ENCODE results near the gene SVEP1.
A peak's percentile ranks its signal among the peaks of the same experiment; 100 is the strongest.

SVEP1 gene

GRCh38 chr9:110521206-110521605 is 58.3 kb downstream of the SVEP1 start:
- no peak for DNase-seq (ENCODE audit: low read depth)

GRCh38 chr9:110520120-110520701 is 59.3 kb downstream of the SVEP1 start:
- peak; percentile 63 for DNase-seq (ENCODE audit: low read depth)

- DNase-seq (ENCODE audit: low read depth) = no peak
Measured at GRCh38 chr9:110517483-110517882, 62.1 kb downstream of the SVEP1 start.

- DNase-seq (ENCODE audit: low read depth) = no peak
Measured at GRCh38 chr9:110514897-110515296, 64.6 kb downstream of the SVEP1 start.

- no peak for DNase-seq (ENCODE audit: low read depth)
Measured at GRCh38 chr9:110512817-110513216, 66.7 kb downstream of the SVEP1 start.

- DNase-seq (ENCODE audit: low read depth) = no peak
Measured at GRCh38 chr9:110509792-110510191, 69.7 kb downstream of the SVEP1 start.

- peak; percentile 62 for DNase-seq (ENCODE audit: low read depth)
Measured at GRCh38 chr9:110502842-110503241, 76.7 kb downstream of the SVEP1 start.

- no peak for DNase-seq (ENCODE audit: low read depth)
Measured at GRCh38 chr9:110499608-110500007, 79.9 kb downstream of the SVEP1 start.

GRCh38 chr9:110487196-110487595 is 92.3 kb downstream of the SVEP1 start:
- no peak for DNase-seq (ENCODE audit: low read depth)

- peak; percentile 20 for DNase-seq (ENCODE audit: low read depth)
Measured at GRCh38 chr9:110486218-110486617, 93.3 kb downstream of the SVEP1 start.

- DNase-seq (ENCODE audit: low read depth) = no peak
Measured at GRCh38 chr9:110479481-110479880, 100.1 kb downstream of the SVEP1 start.

GRCh38 chr9:110476251-110476650 is 103.3 kb downstream of the SVEP1 start:
- no peak for DNase-seq (ENCODE audit: low read depth)

- DNase-seq (ENCODE audit: low read depth) = no peak
Measured at GRCh38 chr9:110472111-110472510, 107.4 kb downstream of the SVEP1 start.

- no peak for DNase-seq (ENCODE audit: low read depth)
Measured at GRCh38 chr9:110468950-110469349, 110.6 kb downstream of the SVEP1 start.

GRCh38 chr9:110465190-110465589 is 114.4 kb downstream of the SVEP1 start:
- DNase-seq (ENCODE audit: low read depth) = no peak

- no peak for DNase-seq (ENCODE audit: low read depth)
Measured at GRCh38 chr9:110464321-110464720, 115.2 kb downstream of the SVEP1 start.

GRCh38 chr9:110463499-110463898 is 116.0 kb downstream of the SVEP1 start:
- DNase-seq (ENCODE audit: low read depth) = no peak

GRCh38 chr9:110457245-110457644 is 122.3 kb downstream of the SVEP1 start:
- DNase-seq (ENCODE audit: low read depth) = no peak

GRCh38 chr9:110456681-110457080 is 122.9 kb downstream of the SVEP1 start:
- DNase-seq (ENCODE audit: low read depth) = no peak

- no peak for DNase-seq (ENCODE audit: low read depth)
Measured at GRCh38 chr9:110455860-110456259, 123.7 kb downstream of the SVEP1 start.

GRCh38 chr9:110452227-110452801 is 127.2 kb downstream of the SVEP1 start:
- DNase-seq (ENCODE audit: low read depth) = peak; percentile 16

GRCh38 chr9:110451726-110452125 is 127.8 kb downstream of the SVEP1 start:
- DNase-seq (ENCODE audit: low read depth) = no peak

GRCh38 chr9:110447476-110447875 is 132.1 kb downstream of the SVEP1 start:
- DNase-seq (ENCODE audit: low read depth) = no peak

- peak; percentile 23 for DNase-seq (ENCODE audit: low read depth)
Measured at GRCh38 chr9:110446171-110446570, 133.4 kb downstream of the SVEP1 start.
